Activated naive CD4-positive, alpha-beta T cell treated with anti-CD3 and anti-CD28 coated beads, Interleukin-2, amount 10 ng/mL, durations not matched to agents 7 days and 5 days (primary cell): ENCODE data around the gene DDX60.
"Not testable (repeated sequence)": the region's sequence is repeated elsewhere in the genome, so short reads cannot be mapped to it uniquely, and the experiment has no call there.

Experiments used
- CTCF ChIA-PET: fragments of 350-600 bp; sonication (Branson Sonifier 250); formaldehyde crosslinking; loops from one replicate; lab custom pipeline; 2021; ENCODE audit warnings: antibody characterized with exemption; lab: Charles Lee
- DNase-seq: peaks from one replicate; pipeline ENCODE4 v3.0.0-alpha.2; 2020
- H3K27ac Mint-ChIP-seq: one replicate; pipeline ENCODE4 v1.8.0; 2021; ENCODE audit warnings: mild to moderate bottlenecking, moderate library complexity, mixed read lengths
- H3K27me3 Mint-ChIP-seq: one replicate; pipeline ENCODE4 v1.8.0; 2021; ENCODE audit warnings: mild to moderate bottlenecking, mixed read lengths
- H3K36me3 Mint-ChIP-seq: one replicate; pipeline ENCODE4 v1.8.0; 2021; ENCODE audit warnings: mixed read lengths
- H3K4me1 Mint-ChIP-seq: one replicate; pipeline ENCODE4 v1.8.0; 2021; ENCODE audit warnings: mixed read lengths
- H3K4me3 Mint-ChIP-seq: one replicate; pipeline ENCODE4 v1.8.0; 2021; ENCODE audit warnings: mild to moderate bottlenecking, moderate library complexity, mixed read lengths
- H3K9me3 Mint-ChIP-seq: one replicate; pipeline ENCODE4 v1.8.0; 2021; ENCODE audit warnings: mixed read lengths

Gene DDX60

DNA sequence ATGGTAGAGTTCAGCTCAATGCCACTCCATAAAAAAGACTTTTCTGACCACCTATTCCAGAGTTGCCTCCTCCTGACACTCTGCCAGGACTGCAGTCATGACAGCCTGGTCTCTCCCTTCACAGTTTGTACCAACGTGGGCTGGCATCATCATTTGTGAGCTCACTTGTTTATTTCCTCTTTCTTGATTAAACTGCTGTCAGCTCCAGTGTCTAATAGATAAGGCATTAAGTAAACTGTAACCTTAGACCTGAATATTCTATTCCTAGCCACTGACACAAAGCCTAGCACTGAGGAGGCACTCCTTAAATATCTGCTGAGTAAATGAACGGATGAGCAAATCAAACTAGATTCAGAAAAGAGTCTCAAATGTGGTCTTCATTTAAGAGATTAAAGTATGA lies 48.7 kb downstream of the DDX60 start:
- Mint-ChIP-seq H3K27ac (no peak overlapping the region), H3K9me3 (no peaks in the 10 kb centered on the region), H3K27me3 (no peaks in the 10 kb centered on the region), H3K4me3 (no peak overlapping the region), H3K36me3 (peaks cover 69% of the 10 kb centered on the region), H3K4me1 (peaks cover 7% of the 10 kb centered on the region)
- no peak for DNase-seq
- CTCF ChIA-PET: interaction anchor here (0.6 kb wide), 1 partner anchor 11 kb away, joined by 4 read pairs; no protein-coding TSS in a partner anchor

GRCh38 chr4:168265327-168265726 lies 53.2 kb downstream of the DDX60 start:
- no peak for DNase-seq
- H3K4me3 Mint-ChIP-seq: no peak overlapping the region
- H3K27ac Mint-ChIP-seq: no peak overlapping the region
- H3K36me3 Mint-ChIP-seq: peaks cover 64% of the 10 kb centered on the region
- no peaks in the 10 kb centered on the region for H3K4me1 Mint-ChIP-seq
- CTCF ChIA-PET: no interaction called here
- no peaks in the 10 kb centered on the region for H3K27me3 Mint-ChIP-seq
- no peaks in the 10 kb centered on the region for H3K9me3 Mint-ChIP-seq

DNA sequence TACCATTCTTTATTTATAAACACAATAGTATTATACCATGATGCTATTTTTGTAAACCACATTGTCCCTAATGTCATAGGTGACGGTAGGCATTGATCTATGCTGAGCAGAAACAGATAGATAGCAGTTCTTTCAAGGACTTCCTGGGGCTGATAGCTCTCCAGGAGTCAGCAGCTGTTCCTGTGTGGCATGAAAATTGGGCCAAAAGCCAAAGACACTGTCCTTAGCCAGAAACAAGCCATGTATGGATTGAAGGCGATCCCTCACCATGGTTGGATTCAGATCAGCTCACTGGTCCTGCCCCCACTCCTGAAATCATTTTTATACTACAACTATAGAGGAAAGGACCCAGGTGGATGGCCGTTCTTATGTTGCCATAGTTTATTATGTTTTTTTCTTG lies 53.6 kb downstream of the DDX60 start:
- no peak for DNase-seq
- H3K36me3 Mint-ChIP-seq: peaks cover 61% of the 10 kb centered on the region

GRCh38 chr4:168263039-168263438 lies 55.5 kb downstream of the DDX60 start:
- no peak for DNase-seq
- H3K9me3 Mint-ChIP-seq: no peaks in the 10 kb centered on the region
- no peak overlapping the region for H3K27ac Mint-ChIP-seq
- peaks cover 55% of the 10 kb centered on the region for H3K36me3 Mint-ChIP-seq
- no peaks in the 10 kb centered on the region for H3K4me1 Mint-ChIP-seq
- no peaks in the 10 kb centered on the region for H3K27me3 Mint-ChIP-seq
- CTCF ChIA-PET: no interaction called here
- no peak overlapping the region for H3K4me3 Mint-ChIP-seq

More for the DNA sequence above, 53.6 kb downstream of the DDX60 start:
- no peaks in the 10 kb centered on the region for H3K9me3 Mint-ChIP-seq
- no peaks in the 10 kb centered on the region for H3K4me1 Mint-ChIP-seq
- H3K27me3 Mint-ChIP-seq: no peaks in the 10 kb centered on the region
- CTCF ChIA-PET: no interaction called here
- H3K27ac Mint-ChIP-seq: no peak overlapping the region
- H3K4me3 Mint-ChIP-seq: no peak overlapping the region

- Mint-ChIP-seq H3K4me3 (no peak overlapping the region), H3K4me1 (no peaks in the 10 kb centered on the region), H3K27me3 (no peaks in the 10 kb centered on the region), H3K27ac (no peak overlapping the region), H3K36me3 (peaks cover 52% of the 10 kb centered on the region), H3K9me3 (no peaks in the 10 kb centered on the region)
- DNase-seq: no peak
- CTCF ChIA-PET: interaction anchor here (0.7 kb wide), 1 partner anchor 10 kb away, joined by 4 read pairs; no protein-coding TSS in a partner anchor
These were observed 59.5 kb downstream of the DDX60 start for GRCh38 chr4:168259096-168259495.

GRCh38 chr4:168257768-168258167 lies 60.8 kb downstream of the DDX60 start:
- Mint-ChIP-seq H3K9me3 (no peaks in the 10 kb centered on the region), H3K27me3 (no peaks in the 10 kb centered on the region), H3K4me1 (no peaks in the 10 kb centered on the region), H3K4me3 (no peak overlapping the region), H3K27ac (no peak overlapping the region), H3K36me3 (peaks cover 55% of the 10 kb centered on the region)
- CTCF ChIA-PET: no interaction called here
- no peak for DNase-seq

- Mint-ChIP-seq H3K9me3 (peaks cover 6% of the 10 kb centered on the region), H3K36me3 (peaks cover 53% of the 10 kb centered on the region), H3K4me3 (no peak overlapping the region), H3K27me3 (no peaks in the 10 kb centered on the region), H3K27ac (no peak overlapping the region), H3K4me1 (no peaks in the 10 kb centered on the region)
- no peak for DNase-seq
- CTCF ChIA-PET: no interaction called here
These were observed 70.3 kb downstream of the DDX60 start for GRCh38 chr4:168248176-168248710.

DNA sequence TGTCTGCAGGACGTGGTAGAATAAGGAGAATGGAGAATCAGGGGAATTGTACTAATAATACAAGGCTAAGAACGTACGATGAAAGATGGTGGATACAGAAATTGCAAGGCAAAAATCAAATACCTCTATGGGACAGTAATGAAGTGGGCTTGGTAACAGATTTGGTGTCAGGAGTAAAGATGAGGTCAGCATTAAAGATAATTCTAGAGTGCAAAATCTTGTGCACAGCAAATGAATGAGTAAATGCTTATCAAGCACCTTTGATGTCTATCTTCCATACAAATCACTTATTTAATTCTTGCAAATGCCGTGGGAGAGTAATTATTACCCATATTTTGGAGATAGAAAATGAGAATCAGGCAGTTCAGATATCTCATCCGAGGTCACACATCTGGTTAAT lies 70.9 kb downstream of the DDX60 start:
- DNase-seq: no peak
- peaks cover 13% of the 10 kb centered on the region for H3K9me3 Mint-ChIP-seq
- no peak overlapping the region for H3K4me3 Mint-ChIP-seq
- no peak overlapping the region for H3K27ac Mint-ChIP-seq
- no peaks in the 10 kb centered on the region for H3K4me1 Mint-ChIP-seq
- CTCF ChIA-PET: no interaction called here
- no peaks in the 10 kb centered on the region for H3K27me3 Mint-ChIP-seq
- peaks cover 55% of the 10 kb centered on the region for H3K36me3 Mint-ChIP-seq

- no peak for DNase-seq
- Mint-ChIP-seq H3K27ac (no peak overlapping the region), H3K4me1 (no peaks in the 10 kb centered on the region), H3K27me3 (no peaks in the 10 kb centered on the region), H3K36me3 (peaks cover 67% of the 10 kb centered on the region), H3K4me3 (no peak overlapping the region), H3K9me3 (peaks cover 23% of the 10 kb centered on the region)
- CTCF ChIA-PET: no interaction called here
These were observed 76.6 kb downstream of the DDX60 start for GRCh38 chr4:168241953-168242352.

- Mint-ChIP-seq H3K27me3 (no peaks in the 10 kb centered on the region), H3K9me3 (peaks cover 23% of the 10 kb centered on the region), H3K4me3 (no peak overlapping the region), H3K36me3 (peaks cover 63% of the 10 kb centered on the region), H3K4me1 (no peaks in the 10 kb centered on the region), H3K27ac (no peak overlapping the region)
- CTCF ChIA-PET: no interaction called here
- DNase-seq: no peak
These were observed 77.7 kb downstream of the DDX60 start for GRCh38 chr4:168240821-168241220.

- Mint-ChIP-seq H3K4me3 (no peak overlapping the region), H3K36me3 (peaks cover 51% of the 10 kb centered on the region), H3K27me3 (no peaks in the 10 kb centered on the region), H3K27ac (no peak overlapping the region), H3K4me1 (no peaks in the 10 kb centered on the region), H3K9me3 (no peaks in the 10 kb centered on the region)
- DNase-seq: no peak
- CTCF ChIA-PET: no interaction called here
These were observed 97.3 kb downstream of the DDX60 start for GRCh38 chr4:168221301-168221700.

DNA sequence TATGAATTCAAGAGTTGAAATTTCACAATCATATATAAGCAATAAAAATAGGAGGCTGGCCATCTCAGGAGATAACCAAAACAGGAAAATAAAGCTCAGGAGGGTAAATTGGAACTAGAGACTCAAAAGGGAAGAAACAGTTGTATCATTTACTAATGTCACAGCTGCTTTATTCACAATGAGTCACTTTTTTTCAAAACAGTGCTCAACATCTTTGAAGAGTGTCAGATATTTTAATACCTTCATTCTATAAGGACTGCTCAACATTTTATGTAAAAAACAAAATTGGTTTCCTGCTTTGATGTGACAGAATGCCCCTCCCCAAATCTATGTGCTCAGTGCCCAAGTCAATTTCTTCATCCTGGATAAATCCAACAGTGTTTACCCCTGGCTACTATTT lies 97.7 kb downstream of the DDX60 start:
- H3K36me3 Mint-ChIP-seq: peaks cover 51% of the 10 kb centered on the region

DNA sequence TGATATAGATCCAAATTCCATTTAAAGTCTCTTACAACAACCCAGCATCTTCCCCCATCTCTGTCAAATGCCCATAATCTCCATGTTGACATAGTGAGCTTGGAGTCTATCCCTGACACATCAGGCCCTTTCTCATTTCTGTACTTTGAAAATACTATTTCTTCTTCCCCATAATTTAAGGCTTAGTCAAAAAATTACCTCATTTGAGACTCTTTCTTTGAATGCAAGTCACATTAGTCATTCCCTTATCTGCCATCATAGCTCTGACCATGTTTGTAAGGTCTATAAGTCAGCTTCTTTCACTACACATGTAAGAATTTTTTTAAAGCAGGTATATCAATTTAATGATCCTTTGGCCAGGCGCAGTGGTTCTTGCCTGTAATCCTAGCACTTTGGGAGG lies 99.9 kb downstream of the DDX60 start:
- DNase-seq: no peak
- Mint-ChIP-seq H3K4me3 (no peak overlapping the region), H3K9me3 (peaks cover 6% of the 10 kb centered on the region), H3K27ac (no peak overlapping the region), H3K36me3 (peaks cover 64% of the 10 kb centered on the region), H3K4me1 (no peaks in the 10 kb centered on the region), H3K27me3 (no peaks in the 10 kb centered on the region)
- CTCF ChIA-PET: no interaction called here

More for the DNA sequence above, 97.7 kb downstream of the DDX60 start:
- no peaks in the 10 kb centered on the region for H3K4me1 Mint-ChIP-seq
- CTCF ChIA-PET: no interaction called here
- H3K9me3 Mint-ChIP-seq: no peaks in the 10 kb centered on the region
- DNase-seq: no peak
- no peak overlapping the region for H3K4me3 Mint-ChIP-seq
- no peak overlapping the region for H3K27ac Mint-ChIP-seq
- no peaks in the 10 kb centered on the region for H3K27me3 Mint-ChIP-seq

DNA sequence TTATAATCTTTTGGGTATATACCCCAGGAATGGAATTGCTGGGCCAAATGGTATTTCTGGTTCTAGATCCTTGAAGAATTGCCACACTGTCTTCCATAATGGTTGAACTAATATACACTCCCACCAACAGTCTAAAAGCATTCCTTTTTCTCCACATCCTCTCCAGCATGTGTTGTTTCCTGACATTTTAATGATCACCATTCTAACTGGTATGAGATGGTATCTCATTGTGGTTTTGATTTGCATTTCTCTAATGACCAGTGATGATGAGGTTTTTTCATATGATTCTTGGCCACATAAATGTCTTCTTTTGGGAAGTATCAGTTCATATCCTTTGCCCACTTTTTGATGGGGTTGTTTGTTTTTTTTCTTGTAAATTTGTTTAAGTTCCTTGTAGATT lies 105.0 kb downstream of the DDX60 start:
- CTCF ChIA-PET: not testable (repeated sequence)

GRCh38 chr4:168212656-168213055 lies 105.9 kb downstream of the DDX60 start:
- H3K4me1 Mint-ChIP-seq: no peaks in the 10 kb centered on the region
- DNase-seq: no peak
- H3K27me3 Mint-ChIP-seq: no peaks in the 10 kb centered on the region
- CTCF ChIA-PET: no interaction called here
- peaks cover 37% of the 10 kb centered on the region for H3K36me3 Mint-ChIP-seq
- H3K9me3 Mint-ChIP-seq: peaks cover 9% of the 10 kb centered on the region
- no peak overlapping the region for H3K4me3 Mint-ChIP-seq
- no peak overlapping the region for H3K27ac Mint-ChIP-seq

More for the DNA sequence above, 105.0 kb downstream of the DDX60 start:
- peaks cover 43% of the 10 kb centered on the region for H3K36me3 Mint-ChIP-seq
- H3K27me3 Mint-ChIP-seq, DNase-seq, H3K4me3 Mint-ChIP-seq, H3K9me3 Mint-ChIP-seq, H3K27ac Mint-ChIP-seq, H3K4me1 Mint-ChIP-seq: not testable (repeated sequence)
